T-helper 1 cell treated with Interleukin-12 subunit alpha and Interleukin-12 subunit beta and Interleukin-4 antibody, amounts not matched to agents 30 μg/mL and 1 μg/mL, for 36 hours (primary cell): ENCODE results near the gene FBXW5.
A peak's percentile ranks its signal among the peaks of the same experiment; 100 is the strongest.

ENCODE experiments used
- H3K27ac Mint-ChIP-seq: one replicate; pipeline ENCODE4 v1.8.0; 2021; ENCODE audit warnings: mild to moderate bottlenecking, mixed read lengths
- H3K27me3 Mint-ChIP-seq: one replicate; pipeline ENCODE4 v1.8.0; 2021; ENCODE audit warnings: low read depth, mixed read lengths
- H3K36me3 Mint-ChIP-seq: one replicate; pipeline ENCODE4 v1.8.0; 2021; ENCODE audit warnings: low read depth, mixed read lengths
- H3K4me1 Mint-ChIP-seq: one replicate; pipeline ENCODE4 v1.8.0; 2021; ENCODE audit warnings: low read depth, mixed read lengths
- H3K4me3 Mint-ChIP-seq: one replicate; pipeline ENCODE4 v1.8.0; 2021; ENCODE audit warnings: mild to moderate bottlenecking, moderate library complexity, mixed read lengths
- H3K9me3 Mint-ChIP-seq: one replicate; pipeline ENCODE4 v1.8.0; 2021; ENCODE audit warnings: mixed read lengths

The FBXW5 gene

GRCh38 chr9:136960212-136960937 is 15.8 kb upstream of the FBXW5 start:
- peak overlapping the region; percentile 70 for H3K27ac Mint-ChIP-seq
- H3K4me3 Mint-ChIP-seq, result peak overlapping the region; percentile 50
- H3K27me3 Mint-ChIP-seq, result no peaks in the 10 kb centered on the region
- H3K36me3 Mint-ChIP-seq, result no peaks in the 10 kb centered on the region
- peaks cover 10% of the 10 kb centered on the region for H3K4me1 Mint-ChIP-seq
- H3K9me3 Mint-ChIP-seq, result peaks cover 9% of the 10 kb centered on the region

GRCh38 chr9:136958898-136959850 is 14.6 kb upstream of the FBXW5 start:
- H3K27ac Mint-ChIP-seq, result no peak overlapping the region
- peaks cover 4% of the 10 kb centered on the region for H3K4me1 Mint-ChIP-seq
- no peaks in the 10 kb centered on the region for H3K27me3 Mint-ChIP-seq
- H3K36me3 Mint-ChIP-seq, result no peaks in the 10 kb centered on the region
- no peak overlapping the region for H3K4me3 Mint-ChIP-seq
- H3K9me3 Mint-ChIP-seq, result peaks cover 9% of the 10 kb centered on the region

GRCh38 chr9:136958473-136958872 is 13.9 kb upstream of the FBXW5 start:
- peaks cover 4% of the 10 kb centered on the region for H3K4me1 Mint-ChIP-seq
- no peaks in the 10 kb centered on the region for H3K36me3 Mint-ChIP-seq
- H3K27me3 Mint-ChIP-seq, result no peaks in the 10 kb centered on the region
- H3K9me3 Mint-ChIP-seq, result peaks cover 9% of the 10 kb centered on the region
- no peak overlapping the region for H3K27ac Mint-ChIP-seq
- H3K4me3 Mint-ChIP-seq, result no peak overlapping the region

- peaks cover 4% of the 10 kb centered on the region for H3K4me1 Mint-ChIP-seq
- no peaks in the 10 kb centered on the region for H3K36me3 Mint-ChIP-seq
- H3K4me3 Mint-ChIP-seq, result no peak overlapping the region
- H3K27me3 Mint-ChIP-seq, result no peaks in the 10 kb centered on the region
- H3K27ac Mint-ChIP-seq, result no peak overlapping the region
- peaks cover 9% of the 10 kb centered on the region for H3K9me3 Mint-ChIP-seq
Measured at GRCh38 chr9:136957901-136958300, 13.4 kb upstream of the FBXW5 start.

GRCh38 chr9:136957461-136957860 is 12.9 kb upstream of the FBXW5 start:
- H3K9me3 Mint-ChIP-seq, result peaks cover 9% of the 10 kb centered on the region
- H3K4me1 Mint-ChIP-seq, result peaks cover 2% of the 10 kb centered on the region
- H3K27me3 Mint-ChIP-seq, result no peaks in the 10 kb centered on the region
- H3K4me3 Mint-ChIP-seq, result no peak overlapping the region
- H3K36me3 Mint-ChIP-seq, result no peaks in the 10 kb centered on the region
- H3K27ac Mint-ChIP-seq, result no peak overlapping the region

- no peak overlapping the region for H3K27ac Mint-ChIP-seq
- no peaks in the 10 kb centered on the region for H3K27me3 Mint-ChIP-seq
- peaks cover 2% of the 10 kb centered on the region for H3K4me1 Mint-ChIP-seq
Measured at GRCh38 chr9:136956604-136957003, 12.1 kb upstream of the FBXW5 start.

GRCh38 chr9:136955943-136956335 is 11.4 kb upstream of the FBXW5 start:
- H3K4me1 Mint-ChIP-seq, result peaks cover 2% of the 10 kb centered on the region
- H3K27ac Mint-ChIP-seq, result no peak overlapping the region
- H3K36me3 Mint-ChIP-seq, result no peaks in the 10 kb centered on the region
- no peaks in the 10 kb centered on the region for H3K27me3 Mint-ChIP-seq
- H3K9me3 Mint-ChIP-seq, result peaks cover 9% of the 10 kb centered on the region
- H3K4me3 Mint-ChIP-seq, result no peak overlapping the region

More at GRCh38 chr9:136956604-136957003, 12.1 kb upstream of the FBXW5 start:
- Mint-ChIP-seq H3K9me3 (peaks cover 9% of the 10 kb centered on the region), H3K4me3 (no peak overlapping the region), H3K36me3 (no peaks in the 10 kb centered on the region)

- Mint-ChIP-seq H3K4me1 (peaks cover 2% of the 10 kb centered on the region), H3K9me3 (peaks cover 9% of the 10 kb centered on the region), H3K4me3 (no peak overlapping the region), H3K27ac (peak overlapping the region; percentile 55), H3K36me3 (no peaks in the 10 kb centered on the region), H3K27me3 (no peaks in the 10 kb centered on the region)
Measured at GRCh38 chr9:136955202-136955942, 10.8 kb upstream of the FBXW5 start.

- H3K4me1 Mint-ChIP-seq, result no peaks in the 10 kb centered on the region
Measured at GRCh38 chr9:136954270-136955083, 9.9 kb upstream of the FBXW5 start.

GRCh38 chr9:136953771-136954269 is 9.3 kb upstream of the FBXW5 start:
- H3K27ac Mint-ChIP-seq, result no peak overlapping the region

More at GRCh38 chr9:136954270-136955083, 9.9 kb upstream of the FBXW5 start:
- H3K9me3 Mint-ChIP-seq, result peaks cover 9% of the 10 kb centered on the region
- H3K27me3 Mint-ChIP-seq, result no peaks in the 10 kb centered on the region
- H3K4me3 Mint-ChIP-seq, result no peak overlapping the region
- H3K27ac Mint-ChIP-seq, result no peak overlapping the region
- H3K36me3 Mint-ChIP-seq, result no peaks in the 10 kb centered on the region

GRCh38 chr9:136952876-136953770 is 8.6 kb upstream of the FBXW5 start:
- Mint-ChIP-seq H3K9me3 (peaks cover 9% of the 10 kb centered on the region), H3K36me3 (no peaks in the 10 kb centered on the region), H3K27me3 (no peaks in the 10 kb centered on the region), H3K4me1 (no peaks in the 10 kb centered on the region), H3K4me3 (no peak overlapping the region), H3K27ac (no peak overlapping the region)

More at GRCh38 chr9:136953771-136954269, 9.3 kb upstream of the FBXW5 start:
- Mint-ChIP-seq H3K9me3 (peaks cover 9% of the 10 kb centered on the region), H3K4me3 (no peak overlapping the region), H3K27me3 (no peaks in the 10 kb centered on the region), H3K36me3 (no peaks in the 10 kb centered on the region), H3K4me1 (no peaks in the 10 kb centered on the region)

GRCh38 chr9:136952321-136952850 is 7.8 kb upstream of the FBXW5 start:
- H3K4me1 Mint-ChIP-seq, result no peaks in the 10 kb centered on the region
- peaks cover 9% of the 10 kb centered on the region for H3K9me3 Mint-ChIP-seq
- H3K27me3 Mint-ChIP-seq, result no peaks in the 10 kb centered on the region
- H3K36me3 Mint-ChIP-seq, result no peaks in the 10 kb centered on the region
- H3K4me3 Mint-ChIP-seq, result no peak overlapping the region
- no peak overlapping the region for H3K27ac Mint-ChIP-seq
